ENCODE data around the gene EVX2.

The EVX2 gene

DNA sequence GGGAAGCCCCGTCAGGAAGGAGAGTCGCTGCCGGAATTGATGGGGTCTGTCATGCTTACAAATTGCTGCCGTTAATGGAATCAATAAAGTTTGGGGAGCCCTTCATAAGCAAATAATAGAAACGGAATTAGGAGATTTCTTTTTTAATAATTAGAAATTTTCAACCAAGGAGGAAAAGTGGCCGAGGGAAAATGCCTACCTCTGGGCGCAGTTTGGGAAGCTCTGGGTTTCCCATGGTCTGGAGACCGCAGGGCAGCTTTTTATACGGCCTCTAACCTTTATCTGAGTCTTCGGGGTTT lies 1.3 kb downstream of the EVX2 start:
- Histone ChIP-seq H3F3A (ENCODE audit: control insufficient read depth, insufficient read depth) (no peaks in the 10 kb centered on the region), H3K9me3 (ENCODE audit: control insufficient read depth, insufficient read depth, low read length) (peaks cover 6% of the 10 kb centered on the region; the same call in 1 of the 2 replicates), H3K4me1 (ENCODE audit: control insufficient read depth, low read length) (no peaks in the 10 kb centered on the region), H4K20me1 (ENCODE audit: control insufficient read depth, insufficient read depth, low read depth, low read length) (no peaks in the 10 kb centered on the region), H3K36me3 (ENCODE audit: control insufficient read depth, low read length) (no peaks in the 10 kb centered on the region), H3K79me2 (ENCODE audit: control insufficient read depth, low read length) (no peaks in the 10 kb centered on the region), H3K27ac (ENCODE audit: low read depth, low read length) (no peak overlapping the region), H3K27me3 (ENCODE audit: control insufficient read depth, low read length) (peaks cover 6% of the 10 kb centered on the region), H3K4me3 (ENCODE audit: low read length) (no peak overlapping the region), H3K4me2 (ENCODE audit: low read length) (no peak overlapping the region), H3K9me2 (replicated peaks; ENCODE audit: control insufficient read depth, low read length) (no peaks in the 10 kb centered on the region)
- TF ChIP-seq EZH2phosphoT487 (IDR thresholded peaks at IDR 0.05; ENCODE audit: borderline replicate concordance, low read length), result no peak
- TF ChIP-seq, protein P1, sequence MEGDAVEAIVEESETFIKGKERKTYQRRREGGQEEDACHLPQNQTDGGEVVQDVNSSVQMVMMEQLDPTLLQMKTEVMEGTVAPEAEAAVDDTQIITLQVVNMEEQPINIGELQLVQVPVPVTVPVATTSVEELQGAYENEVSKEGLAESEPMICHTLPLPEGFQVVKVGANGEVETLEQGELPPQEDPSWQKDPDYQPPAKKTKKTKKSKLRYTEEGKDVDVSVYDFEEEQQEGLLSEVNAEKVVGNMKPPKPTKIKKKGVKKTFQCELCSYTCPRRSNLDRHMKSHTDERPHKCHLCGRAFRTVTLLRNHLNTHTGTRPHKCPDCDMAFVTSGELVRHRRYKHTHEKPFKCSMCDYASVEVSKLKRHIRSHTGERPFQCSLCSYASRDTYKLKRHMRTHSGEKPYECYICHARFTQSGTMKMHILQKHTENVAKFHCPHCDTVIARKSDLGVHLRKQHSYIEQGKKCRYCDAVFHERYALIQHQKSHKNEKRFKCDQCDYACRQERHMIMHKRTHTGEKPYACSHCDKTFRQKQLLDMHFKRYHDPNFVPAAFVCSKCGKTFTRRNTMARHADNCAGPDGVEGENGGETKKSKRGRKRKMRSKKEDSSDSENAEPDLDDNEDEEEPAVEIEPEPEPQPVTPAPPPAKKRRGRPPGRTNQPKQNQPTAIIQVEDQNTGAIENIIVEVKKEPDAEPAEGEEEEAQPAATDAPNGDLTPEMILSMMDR (IDR thresholded peaks at IDR 0.05; ENCODE audit: low read depth, low read length, poor library complexity, severe bottlenecking), result no peak

DNA sequence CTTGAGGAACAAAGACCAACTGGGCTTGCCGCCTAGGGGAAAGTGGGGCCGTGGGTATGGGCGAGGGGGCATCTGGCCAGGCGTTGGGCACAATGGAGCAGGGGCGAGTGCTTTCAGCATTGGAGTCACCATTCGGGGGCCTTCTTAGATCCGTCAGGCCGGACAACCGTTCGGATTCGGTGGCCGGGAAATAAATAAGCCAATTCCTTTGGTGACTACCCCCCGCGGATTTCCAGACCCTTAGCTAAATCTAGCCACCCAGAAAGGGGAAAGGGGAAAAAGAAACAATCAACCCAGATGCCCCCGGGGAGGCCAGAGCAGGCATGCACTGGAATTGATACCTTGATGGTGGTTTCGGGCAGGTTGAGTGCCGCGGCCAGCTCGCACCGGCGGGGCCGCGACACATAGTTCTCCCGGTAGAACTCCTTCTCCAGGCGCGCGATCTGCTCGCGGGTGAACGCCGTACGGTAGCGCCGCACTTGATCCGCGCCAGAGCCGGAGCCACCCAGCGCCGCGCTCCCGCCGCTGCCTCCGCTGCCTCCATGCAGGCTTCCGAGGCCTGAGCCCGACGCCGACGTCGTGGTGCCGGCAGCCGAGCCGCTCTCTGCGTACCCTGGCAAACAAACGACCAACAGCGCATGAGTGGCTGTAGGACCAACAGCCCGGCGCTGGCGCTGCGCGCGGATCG lies 1.8 kb downstream of the EVX2 start:
- Histone ChIP-seq H3K36me3 (ENCODE audit: control insufficient read depth, low read length) (no peaks in the 10 kb centered on the region), H3K9me3 (ENCODE audit: control insufficient read depth, insufficient read depth, low read length) (peaks cover 6% of the 10 kb centered on the region; the same call in 1 of the 2 replicates), H3K27me3 (ENCODE audit: control insufficient read depth, low read length) (peaks cover 6% of the 10 kb centered on the region), H3K4me1 (ENCODE audit: control insufficient read depth, low read length) (no peaks in the 10 kb centered on the region), H3K79me2 (ENCODE audit: control insufficient read depth, low read length) (no peaks in the 10 kb centered on the region), H3K4me2 (ENCODE audit: low read length) (no peak overlapping the region), H3F3A (ENCODE audit: control insufficient read depth, insufficient read depth) (no peaks in the 10 kb centered on the region), H3K4me3 (ENCODE audit: low read length) (no peak overlapping the region), H4K20me1 (ENCODE audit: control insufficient read depth, insufficient read depth, low read depth, low read length) (no peaks in the 10 kb centered on the region), H3K9me2 (replicated peaks; ENCODE audit: control insufficient read depth, low read length) (no peaks in the 10 kb centered on the region), H3K27ac (ENCODE audit: low read depth, low read length) (no peak overlapping the region)
- TF ChIP-seq, protein P1 (IDR thresholded peaks at IDR 0.05; ENCODE audit: low read depth, low read length, poor library complexity, severe bottlenecking), result no peak
- no peak for TF ChIP-seq EZH2phosphoT487 (IDR thresholded peaks at IDR 0.05; ENCODE audit: borderline replicate concordance, low read length)

DNA sequence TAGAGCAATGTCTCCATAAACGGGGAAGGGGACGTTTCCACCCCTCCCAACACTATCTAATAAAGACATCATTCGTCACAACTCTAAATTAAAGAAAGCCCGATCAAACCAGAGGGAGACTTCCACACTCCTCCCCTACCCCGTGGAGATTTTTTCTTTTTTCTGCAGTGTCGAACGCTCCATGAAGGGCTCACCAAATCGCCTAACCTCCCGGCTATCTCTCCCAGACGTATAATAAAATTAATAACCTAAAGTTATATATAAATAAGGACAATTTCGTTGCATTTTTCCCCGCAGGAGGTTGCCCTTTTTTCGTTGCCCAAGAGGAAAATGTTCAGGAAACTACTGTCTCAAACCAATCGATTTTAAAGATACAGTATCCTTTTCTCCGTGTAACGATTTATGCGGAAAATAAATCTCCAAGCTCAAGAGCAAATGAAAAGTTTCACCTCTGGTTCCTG lies 2.4 kb downstream of the EVX2 start:
- H3K27ac ChIP-seq (ENCODE audit: low read depth, low read length), result no peak overlapping the region
- no peaks in the 10 kb centered on the region for H3K36me3 ChIP-seq (ENCODE audit: control insufficient read depth, low read length)
- no peak overlapping the region for H3K4me2 ChIP-seq (ENCODE audit: low read length)
- TF ChIP-seq, protein P1 (IDR thresholded peaks at IDR 0.05; ENCODE audit: low read depth, low read length, poor library complexity, severe bottlenecking), result no peak
- no peak for TF ChIP-seq EZH2phosphoT487 (IDR thresholded peaks at IDR 0.05; ENCODE audit: borderline replicate concordance, low read length)
- no peaks in the 10 kb centered on the region for H3K79me2 ChIP-seq (ENCODE audit: control insufficient read depth, low read length)
- H4K20me1 ChIP-seq (ENCODE audit: control insufficient read depth, insufficient read depth, low read depth, low read length), result no peaks in the 10 kb centered on the region
- no peaks in the 10 kb centered on the region for H3F3A ChIP-seq (ENCODE audit: control insufficient read depth, insufficient read depth)
- peaks cover 6% of the 10 kb centered on the region; the same call in 1 of the 2 replicates for H3K9me3 ChIP-seq (ENCODE audit: control insufficient read depth, insufficient read depth, low read length)
- H3K9me2 ChIP-seq (replicated peaks; ENCODE audit: control insufficient read depth, low read length), result no peaks in the 10 kb centered on the region
- no peaks in the 10 kb centered on the region for H3K4me1 ChIP-seq (ENCODE audit: control insufficient read depth, low read length)
- no peak overlapping the region for H3K4me3 ChIP-seq (ENCODE audit: low read length)
- H3K27me3 ChIP-seq (ENCODE audit: control insufficient read depth, low read length), result peaks cover 5% of the 10 kb centered on the region
